Tibial nerve (tissue), 4 donors: Measurements from ENCODE around the gene HPS1. TPM values are rescaled to one million over a fixed set of nuclear protein-coding genes. Genes with fewer than 3 reads are reported as not detected.

Experiments
- DNase-seq, 2 donors: peaks; one replicate each; pipeline ENCODE4 v3.0.0-alpha.2; 2019; ENCODE audit warnings: low spot score in 2 of 2
- H3K27ac ChIP-seq, 4 donors: fragments of 200-600 bp; sonication (generic) in 3 of 4; one replicate each; pipeline ENCODE4 v1.5.1; 2017 to 2019; ENCODE audit warnings: mild to moderate bottlenecking in 1 of 4
- H3K27me3 ChIP-seq, 2 donors: fragments of 200-600 bp; sonication (generic) in 1 of 2; one replicate each; pipeline versions ENCODE4 v1.5.1 to v1.6.0; 2017 to 2019
- H3K36me3 ChIP-seq, 3 donors: fragments of 200-600 bp; sonication (generic); one replicate each; pipeline ENCODE4 v1.5.1; 2018 to 2019
- H3K4me1 ChIP-seq, 4 donors: fragments of 200-600 bp; sonication (generic) in 3 of 4; one replicate each; pipeline ENCODE4 v1.5.1; 2017 to 2019
- H3K4me3 ChIP-seq, 4 donors: fragments of 200-600 bp; sonication (generic) in 3 of 4; one replicate each; pipeline ENCODE4 v1.5.1; 2017 to 2019; ENCODE audit warnings: mild to moderate bottlenecking in 1 of 4, moderate library complexity in 1 of 4
- H3K9me3 ChIP-seq, 4 donors: fragments of 200-600 bp; sonication (generic) in 3 of 4; one replicate each; pipeline ENCODE4 v1.5.1; 2017 to 2019
- CTCF ChIP-seq, 5 experiments: fragments of 200-600 bp in 3 of 5; fragments of 450-650 bp in 2 of 5; sonication (generic) in 3 of 5; IDR thresholded peaks; one replicate each; pipeline ENCODE4 v1.5.1; 2016 to 2019; ENCODE audit warnings: antibody characterized with exemption in 5 of 5, mild to moderate bottlenecking in 3 of 5, moderate library complexity in 2 of 5
- EP300 ChIP-seq, 2 donors: sonication (generic); formaldehyde crosslinking; IDR thresholded peaks; one replicate each; pipeline ENCODE4 v1.6.1; 2017; ENCODE audit warnings: antibody characterized with exemption in 2 of 2, mild to moderate bottlenecking in 1 of 2
- POLR2A ChIP-seq, 2 donors: fragments of 450-650 bp; IDR thresholded peaks; one replicate each; pipeline ENCODE4 v1.6.1; 2017; ENCODE audit warnings: antibody characterized with exemption in 2 of 2, mild to moderate bottlenecking in 2 of 2, moderate library complexity in 2 of 2
- WGBS, 2 donors: methylation state at CpG; one replicate each; pipeline ENCODE4 v1.1.5; 2018; 5-methylcytosine and 5-hydroxymethylcytosine counted together
- total RNA-seq, 4 donors: library from RNA; depleted of rRNA; stranded (reverse); fragments of >200 nt; gene quantifications; one replicate each; pipeline ENCODE4 v1.1.0, GENCODE V29; 2016

Gene HPS1
- total RNA-seq, 4 donors from 2014 or later = 38.7 to 101 (median 62.5) TPM

- no peaks in the 10 kb centered on the region for H3K36me3 ChIP-seq
- WGBS, 2 donors = 88 to 92% methylated on average over 15 of the region's 15 CpGs
- DNase-seq = no peak
- no peaks in the 10 kb centered on the region for H3K9me3 ChIP-seq
- H3K27me3 ChIP-seq = no peaks in the 10 kb centered on the region
- no peak overlapping the region for H3K27ac ChIP-seq
- TF ChIP-seq POLR2A (IDR thresholded peaks at IDR 0.05) (no peak), EP300 (IDR thresholded peaks at IDR 0.05) (no peak), CTCF (IDR thresholded peaks at IDR 0.05) (no peak)
- no peak overlapping the region for H3K4me3 ChIP-seq
- H3K4me1 ChIP-seq = peaks cover 0 to 16% (median 12%) of the 10 kb centered on the region in 4 donors
Observed at GRCh38 chr10:98458809-98459784, 12.4 kb upstream of the HPS1 start.

GRCh38 chr10:98457721-98458120, 11.0 kb upstream of the HPS1 start:
- Histone ChIP-seq H3K9me3 (no peaks in the 10 kb centered on the region), H3K4me1 (peaks cover 0 to 16% (median 12%) of the 10 kb centered on the region in 4 donors), H3K36me3 (no peaks in the 10 kb centered on the region), H3K27me3 (no peaks in the 10 kb centered on the region), H3K27ac (no peak overlapping the region), H3K4me3 (no peak overlapping the region)
- TF ChIP-seq EP300 (IDR thresholded peaks at IDR 0.05) = no peak
- no peak for TF ChIP-seq CTCF (IDR thresholded peaks at IDR 0.05)
- no peak for TF ChIP-seq POLR2A (IDR thresholded peaks at IDR 0.05)
- no peak for DNase-seq
- 44 to 67% methylated on average over 7 to 8 of the region's 8 CpGs for WGBS, 2 donors

- Histone ChIP-seq H3K36me3 (no peaks in the 10 kb centered on the region), H3K27me3 (peaks cover 0 to 3% of the 10 kb centered on the region in 2 donors), H3K27ac (no peak overlapping the region), H3K4me3 (no peak overlapping the region), H3K4me1 (peaks cover 0 to 16% (median 12%) of the 10 kb centered on the region in 4 donors), H3K9me3 (no peaks in the 10 kb centered on the region)
- no peak for TF ChIP-seq EP300 (IDR thresholded peaks at IDR 0.05)
- TF ChIP-seq CTCF (IDR thresholded peaks at IDR 0.05) = no peak
- TF ChIP-seq POLR2A (IDR thresholded peaks at IDR 0.05) = no peak
- no peak for DNase-seq
- WGBS, 2 donors = 66 to 82% methylated on average over 12 of the region's 12 CpGs
Observed at GRCh38 chr10:98456686-98457482, 10.1 kb upstream of the HPS1 start.

- WGBS, 2 donors = 87 to 95% methylated on average over 4 of the region's 4 CpGs
- peaks cover 0 to 3% of the 10 kb centered on the region in 2 donors for H3K27me3 ChIP-seq
- no peak overlapping the region for H3K4me3 ChIP-seq
- no peak for DNase-seq
- TF ChIP-seq EP300 (IDR thresholded peaks at IDR 0.05) (no peak), POLR2A (IDR thresholded peaks at IDR 0.05) (no peak), CTCF (IDR thresholded peaks at IDR 0.05) (no peak)
- H3K9me3 ChIP-seq = no peaks in the 10 kb centered on the region
- no peaks in the 10 kb centered on the region for H3K36me3 ChIP-seq
- no peak overlapping the region for H3K27ac ChIP-seq
- H3K4me1 ChIP-seq = peaks cover 0 to 10% (median 7%) of the 10 kb centered on the region in 4 donors
Observed at GRCh38 chr10:98456043-98456570, 9.4 kb upstream of the HPS1 start.
